Measurements from ENCODE around the gene MRPL41. TPM values are rescaled to one million over a fixed set of nuclear protein-coding genes. Genes with fewer than 3 reads are reported as not detected.

Gene MRPL41
- polyA plus RNA-seq (2011; rRNA removed) (19.2 and 19.7 TPM in 2 replicates), polyA plus RNA-seq (2017; fragmentation: RNase III; extraction: RNeasy Plus Mini Kit Qiagen cat#74134 plus additional on column Dnase treatment) (51.0 to 54.4 TPM (median 52.4 TPM) in 3 replicates), polyA minus RNA-seq (2011; rRNA and poly(A)+ RNA removed) (4.2 and 6.5 TPM in 2 replicates)
- 106 and 120 TPM in 2 replicates for polyA plus RNA-seq (2012; cell fraction: cytosol; rRNA removed)
- 47.7 and 82.7 TPM in 2 replicates for polyA plus RNA-seq (2012; cell fraction: nucleus; rRNA removed)

- POLR2A ChIA-PET = interaction anchor here (0.6 to 1.5 kb wide), 4 partner anchors 9 to 311 kb away, joined by 3 to 6 read pairs (median 6); partner anchors contain the start of genes ARRDC1 and TUBB4B
- TF ChIP-seq TP53 (CRISPR knock-in tag; IDR thresholded peaks at IDR 0.05) (no peak), POLR2A (IDR thresholded peaks at IDR 0.05; ENCODE audit: low read length) (peak; percentile 78), E2F6 (IDR thresholded peaks at IDR 0.05; ENCODE audit: borderline replicate concordance, low read depth) (peak; percentile 12; the same call in 1 of the 2 replicates), BCL3 (IDR thresholded peaks at IDR 0.05) (peak; percentile 85)
- DNase-seq (ENCODE audit: low read depth in 1 of 2, low spot score in 1 of 2) (peak; percentile 87 to 93), ATAC-seq (peak; percentile 84 to 86), FAIRE-seq (no peak)
- Histone ChIP-seq H3K27ac (peak within 1 kb of the TSS; percentile 93 to 96), H3K4me2 (peak within 1 kb of the TSS; percentile 100), H3K4me3 (peak within 1 kb of the TSS; percentile 77), H3K4me1 (peaks cover 15% of the 10 kb centered on the region), H3K9me3 (no peaks in the 10 kb centered on the region)
- WGBS (ENCODE audit: missing lambda C conversion rate) = 0% methylated on average over 2 of the region's 106 CpGs
- CTCF ChIA-PET = interaction anchor here (0.7 to 3.8 kb wide), 9 partner anchors 9 to 249 kb away, joined by 3 to 14 read pairs (median 5); partner anchors contain the start of genes DPH7 and NRARP
Measured at GRCh38 chr9:137551264-137552021, at the start of gene MRPL41. Gene MRPL41 (plus strand): TSS chr9:137551879. CDS start chr9:137552082, 203 bp downstream.

- ChIA-PET CTCF (interaction anchor here (1.4 to 2.0 kb wide), 2 partner anchors 10 to 79 kb away, joined by 4 to 6 read pairs; partner anchors contain the start of genes EXD3 and NOXA1), POLR2A (no interaction called here)
- WGBS (ENCODE audit: missing lambda C conversion rate) = 11% methylated on average over 23 of the region's 36 CpGs
- Histone ChIP-seq H3K4me3 (no peak overlapping the region), H3K4me2 (peak overlapping the region; percentile 56), H3K27ac (peak overlapping the region in 1 of 2 experiments; percentile 50; a peak in 2 of 6 replicates), H3K9me3 (no peaks in the 10 kb centered on the region), H3K4me1 (peaks cover 13% of the 10 kb centered on the region; the same call in 2 of the 3 replicates)
- DNase-seq (ENCODE audit: low read depth in 1 of 2, low spot score in 1 of 2) (peak; percentile 66 to 84), FAIRE-seq (no peak), ATAC-seq (peak; percentile 21 to 72; a peak in 5 of 6 replicates)
- no peak for TF ChIP-seq NPAS2 (CRISPR knock-in tag; IDR thresholded peaks at IDR 0.05; ENCODE audit: borderline replicate concordance)
- TF ChIP-seq SREBF2 (IDR thresholded peaks at IDR 0.05) = no peak
- TF ChIP-seq GATA3 (IDR thresholded peaks at IDR 0.05; ENCODE audit: borderline replicate concordance) = no peak
- no peak for TF ChIP-seq HDAC2 (IDR thresholded peaks at IDR 0.05)
Measured at GRCh38 chr9:137502008-137502911, 49.4 kb upstream of the MRPL41 start.

- Histone ChIP-seq H3K4me3 (no peak overlapping the region), H3K4me2 (no peak overlapping the region), H3K9me3 (no peaks in the 10 kb centered on the region), H3K4me1 (peaks cover 13% of the 10 kb centered on the region; the same call in 2 of the 3 replicates), H3K27ac (no peak overlapping the region)
- ATAC-seq = no peak
- ChIA-PET POLR2A (no interaction called here), CTCF (interaction anchor here (1.1 to 1.3 kb wide), 2 partner anchors 30 to 58 kb away, joined by 3 read pairs; no protein-coding TSS in a partner anchor)
- no peak for TF ChIP-seq PBX3 (IDR thresholded peaks at IDR 0.05)
- TF ChIP-seq SREBF2 (IDR thresholded peaks at IDR 0.05) = no peak
- 75% methylated on average over 7 of the region's 7 CpGs for WGBS (ENCODE audit: missing lambda C conversion rate)
- no peak for FAIRE-seq
- DNase-seq (ENCODE audit: low read depth in 1 of 2, low spot score in 1 of 2) = no peak
Measured at GRCh38 chr9:137504432-137504777, 47.3 kb upstream of the MRPL41 start.

- POLR2A ChIA-PET = interaction anchor here (0.6 to 0.8 kb wide), 2 partner anchors 46 to 110 kb away, joined by 3 read pairs; partner anchors contain the start of gene NSMF
- CTCF ChIA-PET = interaction anchor here (0.6 to 1.7 kb wide), 9 partner anchors 15 to 233 kb away, joined by 3 to 10 read pairs (median 3); partner anchors contain the start of gene NSMF
- H3K27ac ChIP-seq = no peak overlapping the region
- no peak for TF ChIP-seq CHD2 (IDR thresholded peaks at IDR 0.05; ENCODE audit: low read length, partially characterized antibody)
- TF ChIP-seq HMGXB4 (CRISPR knock-in tag; IDR thresholded peaks at IDR 0.05; ENCODE audit: borderline replicate concordance) = no peak
- TF ChIP-seq TFCP2L1 (CRISPR knock-in tag; IDR thresholded peaks at IDR 0.05) = no peak
- TF ChIP-seq MYC (IDR thresholded peaks at IDR 0.05; ENCODE audit: borderline replicate concordance, low read length) = no peak
- TF ChIP-seq ESRRA (IDR thresholded peaks at IDR 0.05; ENCODE audit: borderline replicate concordance, low read length) = no peak
- TF ChIP-seq ATOH8 (CRISPR knock-in tag; IDR thresholded peaks at IDR 0.05; ENCODE audit: low read depth) = no peak
- TF ChIP-seq RFX5 (IDR thresholded peaks at IDR 0.05) = no peak
- TF ChIP-seq POLR2AphosphoS2 (conservative IDR thresholded peaks at IDR 0.05; ENCODE audit: low read length) = no peak
- H3K4me1 ChIP-seq = peaks cover 13% of the 10 kb centered on the region; the same call in 2 of the 3 replicates
- no peak overlapping the region for H3K4me3 ChIP-seq
- peak overlapping the region; percentile 35; the same call in 2 of the 3 replicates for H3K4me2 ChIP-seq
- H3K9me3 ChIP-seq = no peaks in the 10 kb centered on the region
- DNase-seq (ENCODE audit: low read depth in 1 of 2, low spot score in 1 of 2) = no peak
- no peak for FAIRE-seq
- peak; percentile 3 to 5; a peak in 2 of 6 replicates for ATAC-seq
- WGBS (ENCODE audit: missing lambda C conversion rate) = 89% methylated on average over 25 of the region's 28 CpGs
Measured at GRCh38 chr9:137505421-137506140, 46.1 kb upstream of the MRPL41 start.
